GM12865 (cell line): ENCODE measurements around the gene LENG9.

ENCODE experiments used
- DNase-seq: peaks from one replicate; pipeline ENCODE4 v3.0.0; 2010; ENCODE audit warnings: low read depth
- H3K4me3 ChIP-seq: 2 replicates; pipeline ENCODE4 v1.5.1; 2011; ENCODE audit warnings: mild to moderate bottlenecking, low read depth, low read length, control low read depth
- CTCF ChIP-seq: IDR thresholded peaks from 2 replicates; pipeline ENCODE4 v1.5.1; 2011; ENCODE audit warnings: low read length, control low read depth, low read depth, inconsistent platforms; ENCODE audit not compliant: insufficient read depth; ENCODE audit errors: missing control alignments

Gene LENG9

GRCh38 chr19:54482889-54483288 lies 19.3 kb upstream of the LENG9 start:
- no peak for TF ChIP-seq CTCF
- H3K4me3 ChIP-seq: no peak overlapping the region
- peak; percentile 59 for DNase-seq

GRCh38 chr19:54481326-54481930 lies 17.9 kb upstream of the LENG9 start:
- H3K4me3 ChIP-seq: no peak overlapping the region
- peak; percentile 81 for TF ChIP-seq CTCF
- peak; percentile 66 for DNase-seq

GRCh38 chr19:54480051-54480450 lies 16.5 kb upstream of the LENG9 start:
- no peak for DNase-seq
- H3K4me3 ChIP-seq: no peak overlapping the region
- no peak for TF ChIP-seq CTCF

GRCh38 chr19:54478677-54479266 lies 15.2 kb upstream of the LENG9 start:
- no peak overlapping the region for H3K4me3 ChIP-seq
- TF ChIP-seq CTCF: peak; percentile 75
- peak; percentile 68 for DNase-seq

- TF ChIP-seq CTCF: no peak
- H3K4me3 ChIP-seq: no peak overlapping the region
- DNase-seq: no peak
Observed at GRCh38 chr19:54477650-54478049, 14.1 kb upstream of the LENG9 start.

GRCh38 chr19:54475706-54476105 lies 12.1 kb upstream of the LENG9 start:
- TF ChIP-seq CTCF: no peak
- DNase-seq: no peak
- no peak overlapping the region for H3K4me3 ChIP-seq

GRCh38 chr19:54473892-54474372 lies 10.4 kb upstream of the LENG9 start:
- no peak for DNase-seq
- no peak overlapping the region for H3K4me3 ChIP-seq

More at GRCh38 chr19:54473892-54474372, 10.4 kb upstream of the LENG9 start:
- TF ChIP-seq CTCF: no peak
